HK-2 (cell line): ENCODE data around the gene RTN4RL1.
A peak's percentile ranks its signal among the peaks of the same experiment; 100 is the strongest.

Experiments used
- DNase-seq: peaks from one replicate; pipeline ENCODE4 v3.0.0-alpha.2; 2018; ENCODE audit not compliant: unreplicated experiment

RTN4RL1 gene

DNA sequence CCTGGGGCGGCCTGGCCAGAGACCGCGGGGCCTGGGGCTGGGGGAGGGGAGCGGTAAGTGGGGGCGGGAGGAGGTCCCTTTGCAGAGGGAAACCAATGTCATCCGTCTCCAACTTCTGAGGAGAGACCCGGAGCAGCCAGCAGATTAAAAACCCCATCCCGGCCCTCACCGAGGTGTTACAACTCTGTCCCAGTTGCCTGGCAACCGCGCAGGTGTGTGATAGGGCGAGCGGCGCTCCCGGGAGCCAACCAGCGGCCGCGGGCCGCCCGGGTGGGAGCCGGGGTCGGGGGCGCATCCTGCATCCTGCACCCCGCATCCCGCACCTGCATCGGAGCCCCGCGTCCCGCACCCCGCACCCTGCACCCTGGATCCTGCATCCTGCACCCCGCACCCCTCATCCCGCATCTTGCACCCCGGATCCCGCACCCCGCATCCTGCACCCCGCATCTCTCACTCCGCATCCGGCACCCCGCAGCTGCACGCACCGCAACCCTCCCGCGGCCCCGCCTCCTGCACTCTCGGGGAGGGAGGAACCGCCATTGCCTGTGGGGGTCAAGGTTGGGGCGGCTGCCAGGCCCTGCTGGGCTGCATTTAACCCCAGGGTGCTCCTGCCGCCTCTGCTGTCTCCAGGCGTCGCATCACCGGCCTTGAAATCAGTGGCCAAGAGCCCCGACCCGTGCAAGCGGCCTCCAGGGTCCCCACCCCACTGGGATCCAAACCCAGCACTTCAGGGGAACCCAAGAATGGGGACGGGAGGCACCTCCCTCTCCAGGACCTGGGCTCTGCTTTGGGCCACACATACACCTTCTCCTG lies 47.3 kb downstream of the RTN4RL1 start:
- DNase-seq: no peak

DNA sequence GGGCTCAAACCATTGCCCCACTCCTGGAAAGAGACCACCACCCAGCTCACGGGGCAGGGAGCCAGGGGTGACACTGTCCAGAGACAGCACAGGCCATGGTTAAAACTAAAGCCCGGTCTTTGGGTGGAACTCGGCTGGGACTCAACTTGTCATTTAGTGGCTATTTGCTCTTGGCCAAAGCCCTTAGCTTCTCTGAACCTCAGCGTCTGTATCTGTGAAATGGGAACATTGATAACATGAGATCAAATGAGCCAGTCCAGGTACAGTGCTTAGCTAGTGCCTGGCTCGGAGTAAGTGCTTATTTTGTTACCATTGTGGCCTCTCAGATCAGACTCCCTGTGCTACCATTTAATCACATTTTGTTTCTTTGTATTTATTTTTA lies 48.5 kb downstream of the RTN4RL1 start:
- no peak for DNase-seq

DNA sequence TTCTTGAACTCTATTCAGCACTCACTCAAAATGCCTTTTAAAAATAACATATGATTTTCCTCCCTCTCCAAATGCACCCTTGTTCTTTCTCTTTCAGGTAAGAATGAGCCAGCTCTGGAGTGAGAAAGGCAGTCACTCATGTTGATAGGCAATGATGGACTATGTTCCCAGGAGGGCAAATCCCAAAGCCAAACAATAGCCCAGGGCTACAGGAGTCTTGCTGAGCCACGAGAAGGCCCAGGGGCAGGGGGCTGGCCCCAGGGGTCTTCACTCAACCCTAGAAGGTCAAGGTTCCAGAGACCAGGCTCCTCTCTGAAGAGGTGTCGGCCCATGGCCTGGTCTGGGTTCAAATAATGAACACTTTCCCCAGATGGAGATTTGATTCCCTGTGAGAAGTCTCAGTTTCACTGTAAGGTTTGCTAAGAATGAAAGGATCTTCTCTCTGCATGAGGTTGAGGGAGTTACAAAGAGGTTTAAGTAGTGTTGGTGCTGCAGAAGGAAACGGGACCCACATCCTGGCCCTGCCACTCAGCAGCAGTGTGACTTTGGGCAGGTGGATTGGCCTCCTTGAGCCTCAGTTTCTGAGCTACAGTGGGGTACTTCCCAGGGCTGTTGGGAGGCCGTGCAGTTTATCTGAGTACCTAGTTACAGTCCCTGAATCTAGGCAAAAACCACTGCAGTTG lies 49.0 kb downstream of the RTN4RL1 start:
- no peak for DNase-seq

DNA sequence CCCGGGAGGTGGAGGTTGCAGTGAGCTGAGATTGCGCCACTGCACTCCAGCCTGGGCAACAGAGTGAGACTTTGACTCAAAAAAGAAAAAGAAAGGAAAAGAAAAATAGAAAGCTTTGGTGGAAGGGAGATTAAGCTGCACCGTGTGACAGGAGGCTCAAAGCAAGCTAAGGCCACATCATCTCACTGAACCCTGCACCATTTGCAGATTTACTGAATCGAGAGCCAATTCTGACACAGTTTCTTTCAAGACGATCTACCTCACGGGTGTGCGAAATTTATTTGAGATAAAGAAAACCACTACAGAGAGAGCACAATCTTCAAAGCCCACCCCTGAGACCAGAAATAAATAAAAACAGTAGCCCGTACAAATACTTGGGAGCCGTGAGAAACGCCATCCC lies 49.6 kb downstream of the RTN4RL1 start:
- DNase-seq: no peak

DNA sequence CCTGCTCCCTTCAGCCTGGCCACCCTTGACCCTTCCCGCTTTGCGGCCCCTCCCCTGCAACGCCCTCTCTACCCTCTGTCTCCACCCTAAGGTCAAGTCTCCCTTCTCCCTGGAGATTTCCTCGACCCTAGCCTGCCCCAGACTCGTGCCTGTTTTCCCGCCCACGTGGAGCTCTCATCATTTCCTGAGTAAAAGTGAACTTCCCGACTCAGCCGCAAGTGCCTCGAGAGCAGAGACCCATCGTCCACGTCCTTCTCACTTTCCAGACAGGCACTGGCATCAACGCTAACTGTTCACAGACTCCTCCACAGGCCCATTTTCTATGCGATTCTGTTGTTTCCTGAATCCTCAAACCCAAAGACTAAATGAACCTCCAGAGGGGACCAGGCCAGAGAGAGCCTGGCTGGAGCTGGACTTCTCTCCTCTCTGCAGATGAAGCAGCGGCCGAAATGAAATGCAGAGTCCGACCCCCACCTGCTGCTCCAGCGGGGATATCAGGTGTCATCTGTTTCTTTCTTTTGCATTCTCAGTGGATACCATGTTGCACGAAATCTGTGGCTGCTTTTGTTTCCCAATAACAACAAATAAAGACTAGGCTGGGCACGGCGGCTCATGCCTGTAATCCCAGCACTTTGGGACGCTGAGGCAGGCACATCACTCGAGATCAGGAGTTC lies 52.5 kb downstream of the RTN4RL1 start:
- DNase-seq: no peak

DNA sequence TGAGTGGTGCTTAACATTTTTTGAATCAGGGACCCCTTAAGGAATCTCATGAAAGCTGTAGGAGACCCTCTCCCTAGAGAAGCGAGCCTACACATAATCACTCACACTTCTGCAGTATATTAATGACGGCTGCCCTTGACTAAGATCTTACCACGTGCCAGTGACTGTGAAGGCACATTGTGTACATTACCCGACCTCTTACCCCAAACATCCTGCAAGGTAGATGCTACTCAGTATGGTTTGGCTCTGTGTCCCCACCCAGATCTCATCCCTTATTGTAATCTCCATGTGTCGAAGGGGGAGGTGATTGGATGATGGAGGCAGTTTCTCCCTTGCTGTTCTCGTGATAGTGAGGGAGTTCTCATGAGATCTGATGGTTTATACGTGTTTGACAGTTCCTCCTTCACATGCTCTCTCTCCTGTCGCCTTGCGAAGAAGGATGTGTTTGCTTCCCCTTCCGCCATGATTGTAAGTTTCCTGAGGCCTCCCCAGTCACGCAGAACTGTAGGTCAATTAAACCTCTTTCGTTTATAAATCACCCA lies 54.2 kb downstream of the RTN4RL1 start:
- no peak for DNase-seq

DNA sequence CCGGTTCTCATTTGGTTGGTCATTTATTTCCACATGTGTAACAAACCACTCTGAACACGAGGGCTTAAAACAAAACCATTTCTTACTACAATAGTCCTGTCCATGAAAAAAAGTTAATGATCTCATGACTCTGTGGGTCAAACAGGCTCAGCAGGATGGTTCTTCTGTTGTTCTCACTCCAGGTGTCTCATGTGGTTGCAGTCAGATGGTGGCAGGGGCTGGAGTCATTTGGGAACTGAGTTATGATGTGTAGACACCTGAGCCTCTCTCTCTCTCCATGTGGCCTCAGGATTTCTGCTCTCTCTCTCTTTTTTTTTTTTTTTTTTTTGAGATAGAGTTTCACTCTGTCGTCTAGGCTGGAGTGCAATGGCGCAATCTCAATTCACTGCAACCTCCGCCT lies 55.4 kb downstream of the RTN4RL1 start:
- DNase-seq: no peak

DNA sequence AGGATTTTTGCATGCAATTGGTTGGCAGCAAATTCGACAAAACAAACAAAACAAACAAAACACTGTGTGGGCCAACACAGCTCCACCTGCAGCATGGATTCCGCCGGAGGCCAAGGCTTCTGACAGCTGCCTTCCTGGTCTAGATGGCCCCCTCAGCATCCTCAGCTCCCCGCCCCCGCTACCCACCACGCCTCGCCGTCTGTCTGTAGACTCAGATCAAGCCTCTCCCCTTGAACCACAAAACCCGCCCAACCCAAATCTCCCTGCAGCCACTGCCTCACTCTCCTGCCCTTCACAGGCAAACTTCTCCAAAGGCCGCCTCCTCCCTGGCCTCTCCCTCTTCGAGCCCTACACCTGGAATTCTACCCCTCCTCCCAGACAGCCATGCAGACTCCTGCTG lies 57.9 kb downstream of the RTN4RL1 start:
- DNase-seq: no peak

DNA sequence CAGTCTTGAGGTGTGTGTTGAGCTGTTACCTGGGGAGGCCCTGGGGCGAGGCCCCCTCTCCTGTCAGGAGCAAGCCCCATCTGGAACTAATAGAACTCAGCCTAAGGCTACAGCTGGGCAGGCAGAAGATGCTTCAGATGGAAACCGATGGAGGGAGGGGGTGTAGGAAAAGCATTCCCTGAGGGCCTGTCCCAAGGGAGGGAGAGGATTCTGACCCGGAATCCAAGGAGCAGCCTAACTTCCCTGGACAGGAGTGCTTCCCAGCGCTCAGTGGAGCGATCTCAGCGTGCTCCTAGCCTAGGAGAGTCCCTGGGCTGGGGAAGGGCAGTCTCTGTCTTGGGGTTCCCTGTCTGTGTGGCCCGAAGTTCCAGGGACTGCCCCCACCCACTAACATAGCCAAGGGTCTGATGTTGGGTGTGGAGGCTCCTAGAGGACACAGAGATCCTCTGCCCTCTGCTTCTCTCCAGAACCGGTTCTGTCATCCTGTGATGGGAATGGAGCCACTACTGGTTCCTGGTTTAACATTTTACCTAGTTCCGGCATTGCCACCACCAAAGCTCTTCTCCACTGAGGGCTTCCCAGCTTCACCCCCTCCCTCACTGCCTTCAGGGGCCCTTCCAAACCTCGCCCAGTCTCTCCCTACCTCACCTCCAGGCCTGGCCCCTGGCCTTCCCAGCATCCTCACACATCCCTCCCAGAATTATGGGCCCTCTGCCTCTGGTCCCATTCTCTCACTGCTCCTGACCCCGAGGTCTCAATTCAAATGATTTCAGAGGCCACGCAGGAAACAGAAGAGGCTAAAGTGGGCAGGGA lies 58.7 kb downstream of the RTN4RL1 start:
- DNase-seq: no peak

DNA sequence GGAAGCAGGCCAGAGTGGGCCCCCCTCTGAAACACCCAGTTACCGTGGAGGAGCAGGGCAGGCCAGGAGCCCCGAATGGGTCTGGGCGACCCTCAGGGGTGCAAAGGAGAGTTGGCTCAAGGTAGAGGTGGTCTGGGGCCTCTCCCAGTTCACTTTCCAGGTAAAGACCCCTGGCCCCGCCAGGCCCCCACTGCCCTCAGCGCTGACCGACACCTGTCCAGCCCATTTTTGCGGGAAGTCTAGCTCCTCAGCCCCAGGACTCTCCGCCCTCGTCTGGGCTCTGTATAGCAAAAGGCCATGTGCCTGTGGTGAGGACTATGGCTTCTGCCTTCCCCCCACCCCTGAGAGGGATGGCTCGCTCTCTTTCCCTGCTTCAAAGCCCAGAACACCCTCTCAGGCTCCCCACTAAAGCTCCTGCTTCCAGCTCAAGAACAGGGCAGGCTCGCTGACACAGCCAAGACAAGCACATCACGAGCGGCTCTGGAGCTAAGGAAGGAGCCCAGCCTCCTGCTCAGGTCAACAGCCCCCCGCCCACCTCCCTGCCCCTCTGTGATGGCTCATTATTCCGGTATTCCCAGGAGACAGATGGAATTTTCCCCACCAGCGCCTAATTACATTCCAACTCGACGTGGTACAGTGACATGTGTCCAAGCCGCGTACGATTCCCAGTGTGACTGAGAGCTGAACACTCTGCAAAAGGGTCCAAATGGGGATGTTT lies 59.4 kb downstream of the RTN4RL1 start:
- DNase-seq: peak; percentile 12

DNA sequence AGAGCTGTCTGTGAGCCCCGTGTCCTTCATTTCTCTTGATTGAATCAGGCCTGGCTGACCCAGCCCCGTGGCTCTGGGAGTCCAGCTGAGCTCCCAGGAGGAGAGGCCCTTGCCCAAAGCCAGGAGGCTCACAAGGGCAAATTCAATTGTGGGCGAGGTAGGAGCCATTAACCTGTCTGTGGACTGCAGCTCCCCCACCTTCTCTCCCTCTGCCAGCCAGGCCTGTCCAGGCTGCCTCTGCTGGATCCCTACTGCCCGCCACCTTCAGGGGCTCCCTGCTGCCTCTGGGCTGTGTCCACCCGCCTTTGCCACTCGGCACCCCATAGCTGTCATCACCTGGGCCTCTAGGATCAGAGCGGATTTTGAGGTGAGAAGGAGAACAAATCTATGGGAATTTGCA lies 61.9 kb downstream of the RTN4RL1 start:
- no peak for DNase-seq

DNA sequence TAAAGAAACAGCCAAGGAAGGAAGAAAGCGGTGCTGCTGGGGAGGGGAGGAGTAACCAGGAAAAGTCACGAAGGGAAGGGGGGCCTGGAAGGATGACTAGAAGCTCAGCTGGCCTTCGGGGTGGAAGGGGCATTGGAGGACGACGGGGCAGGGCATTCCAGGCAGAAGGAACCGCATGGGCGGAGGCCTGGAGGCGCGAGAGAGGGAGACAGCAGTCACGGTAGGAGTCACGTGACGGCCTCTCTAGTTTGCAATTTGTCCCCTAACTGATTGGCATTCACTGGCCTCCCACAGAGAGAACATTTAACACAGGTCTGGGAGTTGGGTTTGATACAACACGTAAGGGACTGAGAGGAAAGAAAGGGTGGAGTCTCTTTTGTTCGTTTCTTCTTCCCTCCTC lies 63.9 kb downstream of the RTN4RL1 start:
- no peak for DNase-seq

DNA sequence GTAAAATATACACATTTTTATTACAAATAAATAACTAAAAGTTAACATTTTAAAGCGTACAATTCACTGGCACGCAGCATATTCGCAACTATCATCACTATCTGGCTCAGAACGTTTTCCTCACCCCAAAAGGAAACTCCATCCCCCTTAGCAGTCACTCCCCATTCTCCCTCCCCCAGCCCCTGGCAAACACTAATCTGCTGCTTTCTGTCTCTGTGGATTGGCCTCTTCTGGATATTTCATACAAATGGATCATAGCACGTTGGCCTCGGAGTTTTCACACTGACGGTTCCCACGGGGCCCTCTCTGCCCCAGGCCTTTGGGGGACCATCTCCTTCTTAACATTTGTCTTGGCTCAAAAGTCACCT lies 64.6 kb downstream of the RTN4RL1 start:
- DNase-seq: no peak

DNA sequence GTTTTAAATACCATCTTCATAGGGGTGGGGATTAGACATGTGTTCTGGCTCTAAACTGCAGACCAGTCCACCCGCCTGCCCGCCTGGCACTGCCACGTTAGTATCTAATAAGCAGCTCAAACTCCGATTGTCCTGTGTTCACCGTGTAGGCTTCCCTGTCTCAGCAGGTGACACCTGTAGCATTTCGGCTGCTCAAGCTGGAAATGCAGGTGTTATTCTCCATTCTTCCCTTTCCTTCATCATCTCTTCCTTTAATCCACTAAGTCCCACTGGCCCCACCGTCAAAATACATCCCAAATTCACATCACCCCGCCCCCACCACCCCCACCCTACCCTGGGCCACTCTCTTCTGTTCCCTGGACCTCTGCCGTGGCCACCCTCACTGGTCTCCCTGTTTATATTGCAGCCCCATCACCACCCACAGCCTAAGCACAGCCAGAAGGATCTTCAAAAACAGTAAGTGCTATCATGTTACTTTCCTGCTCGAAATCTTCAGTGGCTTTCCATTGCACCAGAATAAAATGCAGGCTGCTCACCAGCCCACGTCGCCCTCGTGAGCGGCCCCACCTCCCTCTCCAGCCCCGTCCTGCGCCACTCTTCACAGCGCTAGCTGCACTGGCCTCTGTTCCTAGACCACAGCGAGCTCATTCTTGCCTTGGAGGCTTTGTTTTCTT lies 65.1 kb downstream of the RTN4RL1 start:
- DNase-seq: no peak

DNA sequence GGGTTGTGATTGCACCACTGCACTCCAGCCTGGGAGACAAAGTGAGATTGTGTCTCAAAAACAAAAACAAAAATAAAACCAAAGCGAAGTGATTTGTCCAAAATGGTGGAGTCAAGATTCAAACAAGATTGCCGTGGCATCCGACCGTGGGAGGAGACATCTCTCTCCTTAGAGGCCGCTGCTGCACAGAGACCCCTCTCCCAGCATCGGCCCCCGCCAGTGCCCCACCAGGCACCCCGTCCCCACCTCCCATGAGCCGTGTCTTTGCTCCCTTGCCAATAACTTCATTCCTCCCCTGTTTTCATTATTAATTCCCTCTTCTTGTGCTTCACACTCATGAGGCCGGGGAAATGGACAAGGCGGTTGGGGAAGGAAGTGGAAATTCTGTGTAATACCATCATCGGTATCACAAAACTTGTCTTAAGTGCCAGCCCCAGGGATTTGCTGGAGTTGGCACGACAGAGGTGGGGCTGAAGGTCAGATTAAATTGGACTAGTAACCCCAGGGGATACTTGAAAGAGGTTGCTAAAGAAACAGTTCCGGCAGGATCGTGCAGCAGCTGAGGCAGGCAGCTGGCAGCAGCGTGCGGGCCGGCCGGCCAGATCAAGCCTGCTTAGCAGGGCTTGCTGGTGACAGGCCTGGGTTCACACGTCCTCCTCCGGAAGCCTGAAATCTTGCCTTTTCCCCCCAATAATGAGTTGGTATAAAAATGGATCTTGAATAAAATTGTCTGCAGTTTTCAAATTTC lies 66.8 kb downstream of the RTN4RL1 start:
- no peak for DNase-seq

DNA sequence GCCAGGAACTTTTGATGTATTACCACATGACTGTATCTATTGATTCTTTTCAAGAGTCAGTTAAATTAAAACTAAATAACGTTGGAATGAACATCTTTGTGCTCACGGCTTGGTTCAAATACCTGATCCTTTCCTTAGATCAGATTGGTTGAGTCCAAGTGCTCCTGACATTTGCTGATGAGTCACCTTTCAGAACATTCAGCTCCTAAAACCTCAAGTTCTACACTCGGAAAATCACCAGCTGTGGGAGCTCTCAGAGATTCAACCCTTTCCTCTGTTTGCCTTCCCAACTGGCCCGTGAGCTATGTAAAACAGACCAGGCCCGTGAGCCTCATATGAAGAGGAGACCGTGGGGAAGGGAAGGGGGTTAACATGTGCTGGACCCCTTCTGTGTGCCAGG lies 68.1 kb downstream of the RTN4RL1 start:
- no peak for DNase-seq

DNA sequence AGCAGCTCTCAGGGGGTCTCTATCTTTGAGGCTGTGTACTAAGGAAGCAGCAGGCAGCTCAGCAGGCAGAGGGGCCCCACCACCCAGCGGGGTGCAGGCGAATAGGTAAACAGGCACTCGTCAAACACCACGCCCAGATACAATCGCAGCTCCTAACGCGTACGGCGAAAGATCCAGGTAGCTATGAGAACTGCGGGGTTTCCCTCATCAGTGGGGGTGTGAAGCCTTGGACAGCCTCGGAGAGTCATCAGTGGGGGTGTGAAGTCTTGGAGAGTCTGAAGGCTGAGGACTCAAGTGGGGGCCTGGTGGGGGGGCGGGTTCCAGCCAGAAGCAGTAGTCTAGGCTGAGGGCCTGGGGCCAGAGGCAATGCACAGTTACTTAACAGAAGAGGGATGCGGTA lies 69.0 kb downstream of the RTN4RL1 start:
- DNase-seq: no peak

DNA sequence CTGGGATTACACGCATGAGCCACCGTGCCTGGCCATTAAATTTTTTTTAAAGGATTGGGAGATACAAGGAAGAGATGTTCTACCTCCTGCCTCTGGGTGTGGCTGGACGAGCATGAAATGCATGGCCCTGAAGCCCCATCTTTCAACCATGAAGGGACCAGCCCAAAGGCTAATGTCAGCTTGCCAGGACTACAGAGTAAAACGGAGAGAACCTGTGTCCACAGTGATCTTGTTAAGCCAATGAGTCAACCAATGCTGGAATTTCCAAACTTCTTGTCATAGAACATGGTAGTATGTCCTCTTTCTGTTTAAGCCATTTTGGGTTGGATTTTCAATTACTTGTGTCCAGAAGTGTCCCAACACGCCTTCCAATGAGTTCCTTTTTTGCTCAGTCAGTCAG lies 71.3 kb downstream of the RTN4RL1 start:
- no peak for DNase-seq

DNA sequence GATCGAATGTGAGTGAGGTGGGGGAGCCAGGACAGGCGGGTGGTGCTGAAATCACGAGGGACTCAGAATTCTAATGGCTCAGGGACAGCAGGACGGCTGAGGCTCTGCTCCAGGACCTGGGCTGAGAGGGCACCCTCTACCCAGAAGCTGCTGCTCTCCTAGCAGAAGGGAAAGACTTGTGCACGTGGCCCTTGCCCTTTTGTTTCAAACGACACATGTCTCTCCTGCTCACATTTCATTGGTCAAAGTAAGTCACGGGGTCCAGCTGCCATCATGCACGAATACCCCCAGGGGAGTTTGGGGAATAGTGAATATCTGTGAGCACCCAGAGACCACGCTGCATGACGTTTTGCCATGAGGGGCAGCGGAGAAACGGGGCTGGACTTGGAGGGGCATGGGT lies 73.2 kb downstream of the RTN4RL1 start:
- DNase-seq: no peak

DNA sequence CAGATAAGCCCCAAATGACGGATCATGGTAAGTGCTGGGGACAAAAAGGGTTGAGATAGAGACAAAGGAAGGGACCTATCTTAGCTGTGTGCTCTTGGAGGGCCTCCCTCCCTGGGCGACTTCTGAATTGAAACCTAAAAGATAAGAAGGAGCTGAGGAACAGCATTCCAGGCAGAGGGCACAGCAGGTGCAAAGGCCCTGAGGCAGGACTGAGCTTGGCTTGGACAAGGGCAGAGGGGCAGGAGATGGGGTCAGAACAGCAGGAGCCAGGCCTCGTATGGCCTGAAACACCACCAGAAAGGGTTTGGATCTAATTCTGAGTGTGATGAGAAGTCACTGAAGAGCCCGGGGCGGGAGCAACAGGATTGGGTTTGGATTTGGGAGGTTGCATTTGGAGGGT lies 75.4 kb downstream of the RTN4RL1 start:
- no peak for DNase-seq
